Upper lobe of left lung (tissue), 6 donors: ENCODE data around the gene KIAA0825. TPM values are rescaled to one million over a fixed set of nuclear protein-coding genes. Genes with fewer than 3 reads are reported as not detected.

Source experiments
- ATAC-seq, 2 donors: fragments of 200-7000 bp; cut with Tn5 transposase; one replicate each; pipeline ENCODE4 v1.9.1; 2022; ENCODE audit warnings: mild to moderate bottlenecking in 2 of 2, moderate library complexity in 2 of 2; ENCODE audit not compliant: low FRiP score in 2 of 2
- DNase-seq, 2 donors: peaks; one replicate each; pipeline ENCODE4 v3.0.0-alpha.2; 2019 to 2020
- H3K27ac ChIP-seq, 4 donors: fragments of 200-600 bp; sonication (generic); one replicate each; pipeline ENCODE4 v1.5.1; 2016 to 2019
- H3K27me3 ChIP-seq, 4 donors: fragments of 200-600 bp; sonication (generic); one replicate each; pipeline ENCODE4 v1.5.1; 2017 to 2019
- H3K36me3 ChIP-seq, 4 donors: fragments of 200-600 bp; sonication (generic); one replicate each; pipeline ENCODE4 v1.5.1; 2016 to 2019
- H3K4me1 ChIP-seq, 4 donors: fragments of 200-600 bp; sonication (generic); one replicate each; pipeline ENCODE4 v1.5.1; 2018 to 2019
- H3K4me3 ChIP-seq, 4 donors: fragments of 200-600 bp; sonication (generic); one replicate each; pipeline ENCODE4 v1.5.1; 2017 to 2019; ENCODE audit warnings: mild to moderate bottlenecking in 2 of 4, moderate library complexity in 1 of 4
- H3K9me3 ChIP-seq, 4 donors: fragments of 200-600 bp; sonication (generic); one replicate each; pipeline ENCODE4 v1.5.1; 2018 to 2019
- CTCF ChIP-seq, 6 experiments: fragments of 450-650 bp in 4 of 6; fragments of 200-600 bp in 2 of 6; sonication (generic) in 2 of 6; IDR thresholded peaks; one replicate each; pipeline ENCODE4 v1.5.1; 2016 to 2019; ENCODE audit warnings: antibody characterized with exemption in 6 of 6
- EP300 ChIP-seq, 4 donors: sonication (generic); formaldehyde crosslinking; IDR thresholded peaks; one replicate each; pipeline ENCODE4 v1.5.1; 2017; ENCODE audit warnings: antibody characterized with exemption in 4 of 4, control low read depth in 2 of 4
- POLR2A ChIP-seq, 4 donors: fragments of 450-650 bp; IDR thresholded peaks; one replicate each; pipeline ENCODE4 v1.5.1; 2016 to 2017; ENCODE audit warnings: antibody characterized with exemption in 4 of 4, mild to moderate bottlenecking in 2 of 4
- POLR2AphosphoS5 ChIP-seq, 2 donors: sonication (generic); formaldehyde crosslinking; IDR thresholded peaks; one replicate each; pipeline ENCODE4 v1.5.1; 2017; ENCODE audit warnings: antibody characterized with exemption in 2 of 2
- WGBS, 2 donors: methylation state at CpG; one replicate each; pipeline ENCODE4 v1.1.5; 2017 to 2018; 5-methylcytosine and 5-hydroxymethylcytosine counted together
- total RNA-seq, 6 donors: library from RNA; depleted of rRNA in 4 of 6; stranded (reverse); fragments of >200 nt in 4 of 6; gene quantifications; one replicate each; pipeline versions ENCODE4 v1.1.0 to v1.2.1, GENCODE V29; 2016 to 2021
- donor health status: DM: no; HTN: no; CAD: no; lungs with moderate emphysema.
- donor health status: DM: no; HTN: yes; CAD: no; lungs with severe emphysema.

The KIAA0825 gene
- total RNA-seq, 6 donors from 2014 or later, result 3.8 to 19.1 (median 6.6) TPM

GRCh38 chr5:94415798-94416197 is 202.6 kb downstream of the KIAA0825 start:
- DNase-seq, result no peak
- H3K36me3 ChIP-seq, result no peaks in the 10 kb centered on the region

GRCh38 chr5:94409440-94409839 is 209.0 kb downstream of the KIAA0825 start:
- Histone ChIP-seq H3K4me3 (no peak overlapping the region), H3K27me3 (no peaks in the 10 kb centered on the region), H3K36me3 (no peaks in the 10 kb centered on the region), H3K27ac (no peak overlapping the region), H3K9me3 (no peaks in the 10 kb centered on the region), H3K4me1 (no peaks in the 10 kb centered on the region)
- no peak for DNase-seq
- 96 to 97% methylated on average over 1 of the region's 1 CpG for WGBS, 2 donors
- TF ChIP-seq POLR2A (IDR thresholded peaks at IDR 0.05), result no peak
- no peak for TF ChIP-seq EP300 (IDR thresholded peaks at IDR 0.05)
- TF ChIP-seq POLR2AphosphoS5 (IDR thresholded peaks at IDR 0.05), result no peak
- no peak for TF ChIP-seq CTCF (IDR thresholded peaks at IDR 0.05)
- ATAC-seq, result no peak

More at GRCh38 chr5:94415798-94416197, 202.6 kb downstream of the KIAA0825 start:
- H3K9me3 ChIP-seq, result no peaks in the 10 kb centered on the region
- H3K4me1 ChIP-seq, result no peaks in the 10 kb centered on the region
- H3K27ac ChIP-seq, result no peak overlapping the region
- no peak for TF ChIP-seq EP300 (IDR thresholded peaks at IDR 0.05)
- TF ChIP-seq POLR2A (IDR thresholded peaks at IDR 0.05), result no peak
- no peak for TF ChIP-seq CTCF (IDR thresholded peaks at IDR 0.05)
- TF ChIP-seq POLR2AphosphoS5 (IDR thresholded peaks at IDR 0.05), result no peak
- 59 to 64% methylated on average over 1 of the region's 1 CpG for WGBS, 2 donors
- no peak for ATAC-seq
- no peaks in the 10 kb centered on the region for H3K27me3 ChIP-seq
- no peak overlapping the region for H3K4me3 ChIP-seq

- H3K27ac ChIP-seq, result no peak overlapping the region
- H3K9me3 ChIP-seq, result no peaks in the 10 kb centered on the region
- no peaks in the 10 kb centered on the region for H3K27me3 ChIP-seq
- WGBS, 2 donors, result 91 to 94% methylated on average over 4 of the region's 4 CpGs
- no peak overlapping the region for H3K4me3 ChIP-seq
- H3K4me1 ChIP-seq, result no peaks in the 10 kb centered on the region
- no peaks in the 10 kb centered on the region for H3K36me3 ChIP-seq
- no peak for TF ChIP-seq CTCF (IDR thresholded peaks at IDR 0.05)
- no peak for TF ChIP-seq POLR2A (IDR thresholded peaks at IDR 0.05)
- TF ChIP-seq EP300 (IDR thresholded peaks at IDR 0.05), result no peak
- TF ChIP-seq POLR2AphosphoS5 (IDR thresholded peaks at IDR 0.05), result no peak
- no peak for ATAC-seq
- no peak for DNase-seq
These were observed 211.4 kb downstream of the KIAA0825 start for GRCh38 chr5:94407023-94407422.

GRCh38 chr5:94403483-94403882 is 214.9 kb downstream of the KIAA0825 start:
- no peak overlapping the region for H3K27ac ChIP-seq
- no peak overlapping the region for H3K4me3 ChIP-seq
- ATAC-seq, result no peak
- H3K4me1 ChIP-seq, result no peaks in the 10 kb centered on the region
- 84 to 92% methylated on average over 5 of the region's 5 CpGs for WGBS, 2 donors
- H3K27me3 ChIP-seq, result no peaks in the 10 kb centered on the region
- H3K36me3 ChIP-seq, result no peaks in the 10 kb centered on the region
- TF ChIP-seq CTCF (IDR thresholded peaks at IDR 0.05) (no peak), EP300 (IDR thresholded peaks at IDR 0.05) (no peak), POLR2AphosphoS5 (IDR thresholded peaks at IDR 0.05) (no peak)
- DNase-seq, result no peak
- no peaks in the 10 kb centered on the region for H3K9me3 ChIP-seq

- 89 to 92% methylated on average over 3 of the region's 3 CpGs for WGBS, 2 donors
- no peak for ATAC-seq
- H3K27me3 ChIP-seq, result no peaks in the 10 kb centered on the region
These were observed 216.3 kb downstream of the KIAA0825 start for GRCh38 chr5:94402096-94402495.

More at GRCh38 chr5:94402096-94402495, 216.3 kb downstream of the KIAA0825 start:
- H3K36me3 ChIP-seq, result no peaks in the 10 kb centered on the region
- no peak overlapping the region for H3K4me3 ChIP-seq
- no peak for TF ChIP-seq EP300 (IDR thresholded peaks at IDR 0.05)
- TF ChIP-seq POLR2AphosphoS5 (IDR thresholded peaks at IDR 0.05), result no peak
- no peak for TF ChIP-seq CTCF (IDR thresholded peaks at IDR 0.05)
- TF ChIP-seq POLR2A (IDR thresholded peaks at IDR 0.05), result no peak
- H3K4me1 ChIP-seq, result no peaks in the 10 kb centered on the region
- no peak overlapping the region for H3K27ac ChIP-seq
- H3K9me3 ChIP-seq, result no peaks in the 10 kb centered on the region
- no peak for DNase-seq
